A549 (cell line): ENCODE data around the gene HS3ST3A1.

Experiments used
- CTCF ChIP-seq: fragments of >200 bp; sonication (Bioruptor Twin); formaldehyde crosslinking; IDR thresholded peaks from 3 replicates; pipeline ENCODE4 v1.5.1; 2016
- JUN ChIP-seq, 2 experiments: fragments of >200 bp; sonication (Bioruptor Twin); formaldehyde crosslinking; IDR thresholded peaks; 2 replicates in 1 of 2; 3 replicates in 1 of 2; pipeline ENCODE4 v1.6.1; 2016 to 2017
- POLR2A ChIP-seq: IDR thresholded peaks from 2 replicates; pipeline ENCODE4 v1.6.1; 2012; ENCODE audit warnings: mild to moderate bottlenecking, low read length
- USF2 ChIP-seq: fragments of 450-650 bp; IDR thresholded peaks from 2 replicates; pipeline ENCODE4 v1.6.1; 2014; ENCODE audit warnings: antibody characterized with exemption

- TF ChIP-seq POLR2A, result no peak
- no peak for TF ChIP-seq CTCF
- TF ChIP-seq USF2, result no peak
- no peak for TF ChIP-seq JUN (IDR thresholded peaks at IDR 0.05)
Observed at GRCh38 chr17:13537167-13537731, 64.5 kb downstream of the HS3ST3A1 start.
